Measurements from ENCODE around the gene HVCN1.

HVCN1 gene

DNA sequence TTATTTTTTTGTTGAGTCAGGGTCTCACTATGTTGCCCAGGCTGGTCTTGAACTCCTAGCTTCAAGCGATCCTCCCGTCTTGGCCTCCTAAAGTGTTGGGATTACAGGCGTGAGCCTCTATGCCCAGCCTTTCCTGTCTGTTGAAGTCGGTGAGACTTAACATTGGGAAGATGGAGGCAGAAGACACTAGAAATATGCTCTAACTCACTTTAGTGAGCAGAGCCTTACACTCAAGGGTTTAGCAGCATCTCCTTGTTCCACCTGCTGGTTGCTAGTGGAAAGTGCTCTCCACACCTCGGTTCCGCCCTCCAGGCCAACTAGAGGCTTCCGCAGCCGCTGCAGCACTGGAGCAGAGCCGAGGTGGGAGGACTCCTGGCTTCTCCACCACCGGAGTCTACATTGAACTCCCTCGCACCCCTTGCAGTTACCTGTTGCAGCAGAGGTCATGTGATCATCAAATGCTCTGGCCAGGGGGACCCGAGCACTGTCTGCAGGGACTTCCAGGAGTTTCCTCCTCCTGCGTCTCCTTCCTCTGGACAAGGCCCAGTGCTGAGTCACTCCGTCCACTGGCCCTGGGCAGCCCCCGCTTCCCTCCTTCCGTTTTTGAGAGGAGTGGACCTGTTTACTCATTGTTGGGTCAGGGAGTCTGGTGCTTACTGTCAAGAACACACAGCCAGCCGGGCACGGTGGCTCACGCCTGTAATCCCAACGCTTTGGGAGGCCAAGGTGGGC, 9.4 kb upstream of the HVCN1 start:
- peak; percentile 47 for DNase-seq (ENCODE audit: low read depth)

DNA sequence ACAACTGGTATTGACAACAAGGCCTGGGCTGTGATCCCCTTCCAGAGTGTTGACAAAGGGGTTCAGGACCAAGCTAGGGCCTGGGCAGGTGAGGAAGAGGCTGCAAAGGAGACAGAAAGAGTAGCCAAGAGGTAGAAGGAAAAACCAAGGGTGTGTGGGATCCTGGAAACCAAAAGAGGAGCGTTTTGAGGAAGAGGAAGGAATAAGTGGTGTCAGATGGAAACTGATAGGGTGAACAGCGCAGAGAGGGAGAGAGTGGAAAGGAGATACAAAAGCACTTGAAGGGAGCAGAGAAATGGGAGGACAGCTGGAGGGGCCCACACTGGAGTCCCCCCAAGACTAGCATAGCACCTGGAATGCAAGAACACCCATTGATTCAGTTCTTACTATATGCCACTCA, 8.3 kb upstream of the HVCN1 start:
- no peak for DNase-seq (ENCODE audit: low read depth)

DNA sequence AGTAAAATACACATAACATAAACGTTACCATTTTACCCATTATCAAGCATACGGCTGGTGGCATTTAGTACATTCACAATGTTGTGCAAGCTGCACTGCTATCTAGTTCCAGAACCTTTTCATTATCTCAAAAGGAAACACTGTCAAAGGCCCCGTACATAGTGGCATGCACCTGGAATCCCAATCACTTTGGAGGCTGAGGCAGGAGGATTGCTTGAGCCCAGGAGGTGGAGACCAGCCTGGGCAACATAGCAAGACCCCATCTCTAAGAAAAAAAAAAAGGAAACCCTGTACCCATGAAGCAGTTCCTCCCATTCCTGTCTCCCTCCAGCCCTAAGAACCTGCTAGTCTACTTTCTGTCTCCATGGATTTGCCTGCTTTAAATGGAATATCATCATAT, 7.4 kb upstream of the HVCN1 start:
- no peak for DNase-seq (ENCODE audit: low read depth)

DNA sequence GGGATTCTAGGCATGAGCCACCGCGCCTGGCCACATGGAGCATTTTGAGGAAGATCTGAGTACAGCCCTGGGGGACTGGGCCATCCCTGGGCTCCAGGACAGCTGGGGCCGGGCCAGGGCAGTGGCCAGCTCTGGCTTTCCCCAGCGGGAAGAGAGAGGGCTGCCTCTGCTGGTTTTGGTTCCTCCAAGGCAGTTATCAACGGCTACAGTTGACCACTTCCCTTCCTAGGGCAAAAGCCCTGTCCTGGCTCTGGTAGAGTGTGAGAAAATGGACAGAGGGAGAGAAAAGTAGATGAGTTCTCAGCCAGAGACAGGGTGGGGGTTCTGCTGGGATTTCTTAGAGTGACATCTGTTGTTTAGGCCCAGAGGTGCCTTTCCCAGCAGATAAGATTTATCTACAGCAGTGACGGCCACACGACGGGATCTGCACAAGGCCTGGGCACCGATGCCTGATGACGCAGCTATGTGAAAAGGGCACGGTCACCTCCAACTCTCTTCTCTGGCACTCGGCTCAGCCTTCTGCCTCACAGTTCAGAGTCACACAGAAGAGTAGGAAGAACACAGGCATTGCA, 5.5 kb upstream of the HVCN1 start:
- no peak for DNase-seq (ENCODE audit: low read depth)

DNA sequence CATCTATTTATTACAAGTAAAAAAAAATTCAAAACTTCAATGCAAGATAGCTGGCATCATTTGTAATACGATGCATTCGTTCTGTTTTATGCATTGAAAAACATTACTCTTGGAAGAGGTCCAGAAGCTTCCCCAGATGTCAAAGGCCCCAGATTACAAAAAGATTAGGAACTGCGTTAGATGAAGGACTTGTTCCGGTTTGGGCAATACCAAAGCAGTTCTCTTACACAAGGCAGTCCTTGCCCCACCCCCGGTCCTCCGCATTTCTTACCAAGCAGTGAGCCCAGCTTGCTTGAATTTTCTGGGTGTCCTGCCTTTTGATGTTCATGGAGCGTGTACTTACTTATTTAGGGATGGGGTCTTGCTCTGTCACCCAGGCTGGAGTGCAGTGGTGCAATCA, 4.8 kb upstream of the HVCN1 start:
- no peak for DNase-seq (ENCODE audit: low read depth)

DNA sequence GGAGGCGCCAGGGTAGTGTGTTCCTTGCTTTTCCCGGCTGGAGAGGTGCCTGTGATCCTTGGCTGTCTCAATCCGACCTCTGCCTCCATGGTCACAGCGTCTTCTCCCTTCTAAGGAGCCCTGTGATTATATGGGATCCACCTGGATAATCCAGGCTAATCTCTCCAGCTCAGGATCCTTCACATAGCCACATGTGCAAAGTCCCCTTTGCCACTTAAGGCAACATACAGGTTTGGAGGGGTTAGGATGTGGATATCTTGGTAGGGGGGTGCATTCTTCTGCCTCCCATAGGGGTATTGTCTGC, 1.2 kb upstream of the HVCN1 start:
- DNase-seq (ENCODE audit: low read depth) = no peak

DNA sequence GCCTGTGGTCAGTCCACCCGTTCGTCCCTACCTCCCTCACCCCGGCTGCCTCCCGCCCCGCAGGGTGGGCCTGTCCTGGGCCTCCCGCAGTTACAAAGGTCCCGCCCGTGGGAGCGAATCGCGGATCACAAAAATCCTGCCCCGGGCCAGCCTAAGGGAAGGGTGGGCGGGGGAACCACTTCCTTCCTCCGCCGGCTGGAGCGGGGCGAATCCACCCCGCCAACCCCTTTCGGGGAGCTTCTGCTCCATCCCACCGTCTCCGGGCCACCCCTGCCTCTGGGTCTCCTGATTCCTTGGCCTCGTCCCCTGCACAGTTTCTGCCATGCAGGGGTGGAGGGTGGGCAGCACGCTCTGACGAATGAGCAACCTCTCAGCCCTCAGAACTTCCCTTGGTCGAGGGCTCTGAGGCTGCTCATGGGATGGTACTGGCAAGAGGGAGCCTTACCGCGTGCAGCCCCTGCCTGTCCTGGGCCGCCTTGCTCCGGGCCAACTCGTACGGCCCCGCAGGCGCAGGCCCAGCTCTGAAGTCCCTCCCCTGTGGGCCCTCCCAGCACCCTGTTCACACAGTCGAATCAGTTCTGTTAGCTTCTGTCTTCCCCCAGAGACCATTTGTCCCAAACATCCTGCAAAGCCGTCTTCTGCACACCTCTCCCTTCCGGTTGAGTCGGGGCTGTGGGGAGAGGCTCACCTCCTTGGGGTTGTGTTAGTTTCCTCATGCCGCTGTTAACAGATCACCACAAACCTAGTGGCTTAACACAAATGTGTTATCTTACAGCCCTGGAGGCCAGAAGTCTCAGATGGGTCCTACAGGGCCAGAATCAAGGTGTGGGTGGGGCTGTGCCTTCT, 589 bp upstream of the HVCN1 start:
- peak; percentile 21 for DNase-seq (ENCODE audit: low read depth)

DNA sequence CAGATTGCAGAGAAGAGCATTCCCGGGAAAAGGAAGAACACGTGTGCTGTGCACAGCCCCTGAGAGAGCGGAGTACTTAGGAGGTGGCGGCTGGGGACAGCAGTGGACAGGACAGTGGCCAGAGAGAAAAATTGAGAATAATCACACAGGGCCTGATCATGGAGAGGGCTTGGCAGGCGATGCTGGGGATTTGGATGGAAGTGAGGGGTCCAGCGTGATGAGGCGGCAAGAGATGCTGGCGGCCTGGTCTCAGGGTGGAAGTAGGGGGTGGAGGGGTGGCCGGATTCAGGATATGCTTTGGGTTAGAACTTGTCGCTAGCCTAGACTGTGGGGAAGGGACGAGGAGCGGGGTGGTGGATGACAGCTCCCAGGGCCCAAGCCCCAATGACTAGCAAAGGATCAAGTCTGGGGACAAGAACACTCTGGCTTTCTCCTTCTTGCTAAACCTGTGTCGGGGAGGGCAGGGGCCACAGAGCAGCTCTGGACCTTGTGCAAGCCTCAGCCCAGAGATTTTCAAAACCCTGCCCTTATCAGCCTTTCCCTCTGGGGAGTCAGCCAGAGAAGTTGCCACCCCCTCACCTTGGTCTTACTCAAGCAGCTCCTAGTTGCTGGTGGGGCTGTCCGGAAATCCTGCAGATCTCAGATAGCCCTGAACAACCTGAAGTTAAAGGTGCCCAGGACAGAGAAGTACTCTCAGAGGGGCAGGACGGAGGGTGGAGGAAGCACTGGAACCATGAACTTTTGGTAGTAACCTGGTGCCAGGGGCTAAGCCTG, 1.3 kb downstream of the HVCN1 start:
- DNase-seq (ENCODE audit: low read depth) = no peak

DNA sequence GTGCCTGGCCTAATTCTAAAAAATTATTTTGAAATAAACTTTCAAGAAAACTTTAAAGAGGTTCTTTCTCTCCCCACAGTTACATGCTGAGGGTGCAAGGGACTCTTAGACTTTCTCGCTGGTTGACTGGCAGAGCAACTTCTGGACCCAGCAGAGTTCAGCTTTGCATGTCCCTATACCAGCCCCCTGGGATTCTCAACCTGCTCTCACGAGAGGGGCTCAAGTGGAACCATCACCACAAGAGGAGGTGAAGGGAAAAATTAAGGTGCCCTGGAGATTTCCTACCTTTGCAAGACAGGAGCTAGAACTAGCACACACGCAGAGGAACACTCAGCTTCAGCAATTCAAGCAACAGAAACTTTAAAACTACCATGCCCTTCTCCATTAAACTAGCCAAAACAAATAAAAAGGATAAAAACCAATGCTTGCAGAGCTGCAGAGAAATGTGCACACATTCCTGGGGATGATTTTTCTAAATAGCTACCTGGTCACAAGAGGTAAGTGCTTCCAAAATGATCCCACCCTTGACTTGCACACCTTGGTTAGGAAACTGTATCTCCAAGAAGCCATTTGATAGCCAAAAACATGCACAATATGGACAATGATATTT, 2.5 kb downstream of the HVCN1 start:
- DNase-seq (ENCODE audit: low read depth) = no peak

DNA sequence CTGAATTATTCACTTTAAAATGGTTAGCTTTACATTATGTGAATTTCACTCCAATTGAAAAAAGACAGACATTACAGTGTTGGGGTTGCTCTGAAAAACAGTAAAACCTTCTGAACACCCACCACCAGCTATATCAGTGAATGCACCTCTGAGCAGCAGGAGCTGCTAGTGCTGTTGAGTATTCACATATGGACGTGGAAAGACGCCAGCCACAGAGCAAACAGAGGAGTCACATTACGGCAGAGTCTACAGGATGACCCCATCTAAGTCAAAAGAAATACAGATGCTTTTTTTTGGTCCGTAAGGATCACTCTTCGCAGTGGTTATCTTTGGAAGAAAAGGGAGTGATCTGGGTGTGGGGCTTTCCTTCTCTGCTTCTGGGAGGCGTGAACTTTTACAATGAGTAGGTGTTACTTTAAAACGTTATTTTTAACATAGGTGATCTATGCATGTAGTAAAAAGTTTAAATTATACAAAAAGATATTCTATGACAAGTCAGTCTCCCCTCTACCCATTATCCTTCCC, 4.5 kb downstream of the HVCN1 start:
- DNase-seq (ENCODE audit: low read depth) = no peak

DNA sequence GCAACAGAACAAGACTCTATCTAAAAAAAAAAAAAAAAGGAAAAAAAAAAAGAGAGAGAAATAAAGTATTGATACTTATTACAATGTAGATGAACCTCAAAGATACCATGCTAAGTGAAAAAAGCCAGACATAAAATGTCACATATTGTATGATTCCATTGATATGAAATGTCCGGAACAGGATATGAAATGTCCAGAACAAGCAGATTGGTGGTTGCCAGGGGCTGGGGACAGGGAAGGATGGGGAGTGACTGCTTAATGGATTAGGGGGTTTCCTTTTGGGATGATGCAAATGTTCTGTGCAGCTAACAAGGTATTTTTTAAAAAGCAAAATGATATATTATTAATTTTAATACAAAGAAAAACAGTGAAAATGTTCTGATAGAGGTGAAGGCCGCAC, 5.0 kb downstream of the HVCN1 start:
- no peak for DNase-seq (ENCODE audit: low read depth)

DNA sequence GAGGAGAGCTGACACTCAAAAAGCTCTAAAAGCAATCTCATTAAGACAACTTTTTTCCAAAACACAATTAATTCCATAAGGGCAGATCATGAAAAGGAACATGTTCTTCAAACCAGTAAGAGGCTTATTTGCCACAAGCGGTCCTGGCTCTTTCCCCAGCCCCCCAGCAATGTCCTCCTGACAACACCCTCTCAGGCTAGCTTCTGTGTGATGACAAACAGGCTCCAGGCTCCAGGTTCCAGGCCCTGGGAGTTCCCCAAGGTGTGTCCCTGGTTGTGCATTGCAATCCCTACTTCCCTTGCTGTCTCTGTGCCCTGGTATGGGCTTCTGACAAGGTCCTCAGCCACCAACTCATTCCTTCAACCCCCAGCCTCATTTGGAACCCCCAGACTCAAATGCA, 8.9 kb downstream of the HVCN1 start:
- no peak for DNase-seq (ENCODE audit: low read depth)

DNA sequence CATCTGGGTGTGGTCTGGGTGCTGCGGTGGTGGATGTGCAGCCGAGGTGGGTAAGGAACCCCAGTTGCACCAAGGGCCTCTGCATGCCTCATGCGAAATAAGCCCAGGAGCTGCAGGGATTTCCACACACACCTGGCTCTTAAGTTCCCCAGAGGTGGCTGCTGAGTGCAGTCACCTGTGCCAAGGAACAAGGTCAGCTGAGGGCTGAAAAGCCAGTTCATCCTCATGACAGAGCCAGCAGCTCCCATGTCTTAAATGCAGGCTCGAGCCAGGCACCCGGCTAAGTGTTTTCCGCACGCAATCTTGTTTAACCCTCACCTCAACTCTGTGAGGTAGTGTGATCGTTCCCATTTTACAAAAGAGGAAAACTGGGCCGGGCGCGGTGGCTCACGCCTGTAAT, 9.7 kb downstream of the HVCN1 start:
- no peak for DNase-seq (ENCODE audit: low read depth)

DNA sequence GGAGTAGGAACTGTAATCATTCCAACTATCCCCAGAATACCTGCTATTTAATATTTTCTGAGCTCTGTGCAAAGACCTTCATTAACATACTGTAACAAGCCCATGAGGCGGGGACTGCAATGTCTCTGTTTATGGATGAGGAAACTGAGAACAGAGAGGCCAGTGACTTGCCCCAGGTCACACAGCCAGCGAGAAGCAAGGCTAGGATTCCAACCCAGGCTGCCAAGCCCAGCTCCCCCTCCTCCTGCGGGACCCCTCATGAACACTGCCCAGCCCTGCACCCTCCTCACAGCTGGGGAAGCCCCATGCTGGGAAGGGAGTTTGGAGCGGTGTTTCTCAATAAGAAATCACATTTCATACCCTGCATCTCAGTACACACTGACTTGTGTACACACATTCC, 10.9 kb downstream of the HVCN1 start:
- DNase-seq (ENCODE audit: low read depth) = no peak

DNA sequence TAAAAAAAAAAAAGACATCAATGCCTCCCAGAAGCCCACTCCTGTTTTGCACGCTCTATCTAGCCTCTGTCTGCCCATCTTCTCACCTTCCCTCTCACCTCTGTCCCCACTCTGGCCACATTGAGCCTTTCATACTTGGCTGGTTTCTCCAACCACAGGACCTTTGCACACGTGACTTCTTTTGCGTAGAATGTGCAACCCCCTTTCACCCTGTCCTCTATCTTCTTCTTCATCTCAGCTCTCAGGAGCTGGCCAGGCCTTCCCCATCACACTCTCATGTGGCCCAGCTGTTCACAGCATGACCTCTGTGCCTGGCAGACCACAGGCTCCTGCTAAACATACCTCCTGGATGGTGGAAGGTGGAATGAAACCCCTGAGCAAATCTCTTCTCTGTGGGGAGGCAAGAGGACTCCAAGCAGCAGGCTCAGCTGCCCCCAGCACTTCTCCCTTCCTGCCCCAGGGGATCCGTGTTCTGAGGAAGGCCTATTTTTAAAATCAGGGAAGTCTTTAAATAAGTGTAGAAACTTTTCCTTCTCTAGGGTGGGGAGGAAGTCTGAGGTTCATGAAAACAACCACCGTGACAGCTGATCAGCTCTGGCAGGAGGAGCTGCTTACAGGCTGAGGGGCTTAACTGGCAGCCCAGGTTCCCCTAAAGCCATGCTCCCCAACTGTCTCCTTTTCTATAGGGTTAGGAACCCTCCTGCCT, 11.6 kb downstream of the HVCN1 start:
- no peak for DNase-seq (ENCODE audit: low read depth)

DNA sequence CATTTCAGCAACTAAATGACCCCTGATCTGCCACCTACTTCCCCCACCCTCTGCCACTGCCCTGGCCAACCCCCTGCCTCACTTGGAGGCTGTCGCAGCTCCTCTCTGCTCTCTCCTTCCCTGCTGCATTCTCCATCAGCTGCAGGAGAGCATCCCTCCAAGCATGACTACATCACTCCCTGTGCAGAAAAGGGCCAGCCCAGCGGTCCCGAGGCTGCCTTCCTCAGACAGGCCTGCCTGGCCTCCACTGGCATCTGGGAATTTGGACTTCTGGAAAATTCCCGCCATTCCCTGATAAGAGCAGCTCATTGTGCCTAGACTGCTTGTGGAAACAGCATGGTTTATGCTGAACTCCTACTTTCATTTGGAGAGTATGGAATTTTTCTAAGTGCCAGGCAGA, 12.7 kb downstream of the HVCN1 start:
- no peak for DNase-seq (ENCODE audit: low read depth)

DNA sequence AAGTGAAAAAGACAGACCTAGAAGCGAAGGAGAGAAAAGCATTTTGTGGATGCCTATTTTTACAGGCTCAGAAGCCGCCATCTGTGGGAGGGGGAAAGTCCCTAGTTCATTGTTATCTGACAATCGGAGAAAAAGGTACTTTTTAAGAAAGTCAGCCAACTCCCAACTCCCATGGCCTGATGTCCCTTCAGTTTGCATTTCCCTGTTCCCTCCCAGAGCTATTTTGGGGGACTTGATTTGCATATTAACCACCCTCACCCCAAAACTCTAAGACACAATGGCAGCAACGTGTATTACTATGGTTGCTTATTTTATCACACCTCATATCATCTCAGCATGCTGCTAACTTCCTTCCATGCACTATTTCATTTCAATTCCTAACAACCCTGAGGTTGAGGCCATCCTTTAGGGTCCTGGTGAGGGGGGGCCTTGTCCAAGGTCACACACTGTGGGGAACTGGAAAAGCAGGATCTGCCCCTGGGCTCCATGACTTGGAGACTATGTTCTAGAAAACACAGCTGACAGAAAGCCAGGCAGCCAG, 18.7 kb downstream of the HVCN1 start:
- no peak for DNase-seq (ENCODE audit: low read depth)

DNA sequence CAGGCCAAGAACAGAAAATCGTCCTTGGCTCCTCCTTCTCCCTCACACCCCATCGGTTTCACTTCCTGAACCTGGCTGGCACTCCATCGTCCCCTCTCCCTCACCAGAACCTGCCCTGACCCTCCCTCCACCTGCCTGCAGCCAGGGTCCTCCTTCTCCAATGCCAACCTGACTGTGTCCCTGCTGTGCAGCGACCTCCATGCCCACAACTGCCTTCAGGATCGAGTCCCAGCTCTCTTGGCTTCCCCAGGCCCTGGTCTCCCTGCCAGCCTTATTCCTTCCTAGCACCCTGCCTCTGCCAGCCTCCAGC, 19.8 kb downstream of the HVCN1 start:
- DNase-seq (ENCODE audit: low read depth) = no peak

DNA sequence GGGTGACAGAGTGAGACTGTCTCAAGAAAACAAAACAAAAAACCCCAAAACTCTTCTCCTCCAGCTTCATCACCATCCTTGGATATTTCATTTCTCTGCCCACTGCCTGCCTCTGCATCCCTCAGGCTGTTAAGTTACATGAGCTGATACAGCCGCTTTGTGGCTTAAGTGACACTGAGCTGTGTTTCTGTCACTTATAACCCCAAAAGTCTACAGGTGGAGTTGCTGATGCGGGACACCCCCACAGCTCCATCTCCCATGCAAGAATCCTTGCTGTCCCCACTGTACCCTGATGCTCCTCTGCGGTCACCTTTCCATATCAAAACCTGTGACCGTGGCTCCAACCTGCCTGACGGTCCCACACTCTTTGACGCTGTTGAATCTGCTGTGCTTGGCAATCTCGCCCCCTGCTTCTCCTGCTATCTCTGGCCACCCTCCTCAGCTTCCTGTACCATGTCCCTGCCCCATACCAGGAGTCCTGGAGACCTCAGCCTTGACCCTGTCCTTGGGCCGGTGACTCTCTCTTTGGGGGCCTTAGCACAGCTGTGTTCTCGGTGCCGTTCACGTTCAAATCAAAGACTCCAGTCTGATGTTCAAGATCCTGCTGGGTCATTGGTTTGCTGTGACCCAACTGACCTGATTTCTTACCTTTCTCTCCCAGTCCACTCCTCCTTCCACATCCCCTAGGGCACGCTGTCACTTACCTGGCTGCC, 20.3 kb downstream of the HVCN1 start:
- no peak for DNase-seq (ENCODE audit: low read depth)

DNA sequence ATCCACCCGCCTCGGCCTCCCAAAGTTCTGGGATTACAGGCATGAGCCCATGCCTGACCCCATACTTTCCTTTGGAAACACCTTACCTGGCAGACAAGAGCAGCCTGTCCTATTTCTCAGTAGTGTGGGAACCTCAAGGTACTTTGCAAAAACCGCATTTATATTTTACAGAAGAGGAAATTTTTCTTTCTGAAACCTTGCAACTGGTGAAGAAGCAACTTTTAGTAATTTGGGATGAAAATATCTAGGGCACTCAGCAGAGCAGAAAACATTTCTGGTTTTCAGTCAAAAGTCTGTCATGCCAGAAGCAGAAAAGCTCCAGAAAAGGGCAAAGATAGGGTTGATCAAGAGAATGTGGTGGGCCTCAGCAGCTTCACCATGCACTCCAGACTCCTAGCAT, 21.2 kb downstream of the HVCN1 start:
- DNase-seq (ENCODE audit: low read depth) = no peak

DNA sequence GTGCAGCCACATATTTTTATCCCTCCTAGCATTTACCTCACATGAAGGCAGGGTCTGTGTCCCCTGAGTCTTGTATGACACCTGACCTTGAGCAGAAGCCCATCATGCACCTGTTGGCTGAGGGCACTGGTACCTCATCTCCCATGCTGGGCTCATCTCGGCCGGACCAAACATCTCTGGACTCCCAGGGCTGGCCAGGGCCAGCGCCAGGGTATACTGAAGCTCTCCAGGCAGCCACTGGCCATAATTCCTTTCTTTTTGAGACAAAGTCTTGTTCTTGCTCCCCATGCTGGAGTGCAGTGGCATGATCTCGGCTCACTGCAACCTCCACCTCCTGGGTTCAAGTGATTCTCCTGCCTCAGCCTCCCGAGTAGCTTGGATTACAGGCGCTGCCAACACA, 22.0 kb downstream of the HVCN1 start:
- DNase-seq (ENCODE audit: low read depth) = no peak
